Cortex of kidney (tissue), 1 donor: ENCODE results near the gene GABRR3.

Source experiments
- DNase-seq: peaks from one replicate; lab custom pipeline; 2025; lab: John Stamatoyannopoulos, UW

GABRR3 gene

GRCh38 chr3:98035208-98035607 is at the start of gene GABRR3:
TSS of gene GABRR3 (minus strand) at chr3:98035315. CDS start at chr3:98034987, 328 bp downstream.
- no peak for DNase-seq

GRCh38 chr3:98073486-98073885 is 38.4 kb upstream of the GABRR3 start:
- no peak for DNase-seq

GRCh38 chr3:98070840-98071239 is 35.7 kb upstream of the GABRR3 start:
- DNase-seq, result no peak

- DNase-seq, result no peak
These were observed 33.7 kb upstream of the GABRR3 start for GRCh38 chr3:98068824-98069223.

- no peak for DNase-seq
These were observed 23.3 kb upstream of the GABRR3 start for GRCh38 chr3:98058244-98058960.

GRCh38 chr3:98057631-98058030 is 22.5 kb upstream of the GABRR3 start:
- DNase-seq, result no peak

GRCh38 chr3:98056035-98056434 is 20.9 kb upstream of the GABRR3 start:
- DNase-seq, result no peak

- DNase-seq, result no peak
These were observed 14.2 kb upstream of the GABRR3 start for GRCh38 chr3:98049271-98049670.

GRCh38 chr3:98048586-98048985 is 13.5 kb upstream of the GABRR3 start:
- DNase-seq, result no peak

GRCh38 chr3:98041350-98041749 is 6.2 kb upstream of the GABRR3 start:
- no peak for DNase-seq

- no peak for DNase-seq
These were observed 4.4 kb upstream of the GABRR3 start for GRCh38 chr3:98039322-98040024.

GRCh38 chr3:98038876-98039275 is 3.8 kb upstream of the GABRR3 start:
- DNase-seq, result no peak

- DNase-seq, result no peak
These were observed 3.2 kb upstream of the GABRR3 start for GRCh38 chr3:98038286-98038685.

GRCh38 chr3:98034486-98034885 is 629 bp downstream of the GABRR3 start:
- no peak for DNase-seq

- no peak for DNase-seq
These were observed 1.1 kb downstream of the GABRR3 start for GRCh38 chr3:98034036-98034435.

GRCh38 chr3:98032904-98033303 is 2.2 kb downstream of the GABRR3 start:
- no peak for DNase-seq

- no peak for DNase-seq
These were observed 2.9 kb downstream of the GABRR3 start for GRCh38 chr3:98032265-98032664.

- DNase-seq, result no peak
These were observed 6.0 kb downstream of the GABRR3 start for GRCh38 chr3:98029083-98029482.

GRCh38 chr3:98027085-98027446 is 8.0 kb downstream of the GABRR3 start:
- no peak for DNase-seq

- no peak for DNase-seq
These were observed 8.6 kb downstream of the GABRR3 start for GRCh38 chr3:98026425-98027084.

GRCh38 chr3:98025392-98025945 is 9.6 kb downstream of the GABRR3 start:
- no peak for DNase-seq

GRCh38 chr3:98022978-98023820 is 11.9 kb downstream of the GABRR3 start:
- no peak for DNase-seq
